Caco-2 (cell line): ENCODE data around the gene ASTN2. TPM values are rescaled to one million over a fixed set of nuclear protein-coding genes. Genes with fewer than 3 reads are reported as not detected.

Experiments used
- BruUV-seq: library from RNA; stranded (reverse); fragments of 400-500 nt; replicated peaks from 2 replicates; lab custom pipeline; 2021; lab: Mats Ljungman, UMichigan
- CTCF ChIA-PET: fragments of 300-600 bp; sonication (Branson Sonifier 250); formaldehyde crosslinking; loops from one replicate; lab custom pipeline; 2022; ENCODE audit warnings: antibody characterized with exemption; lab: Charles Lee
- POLR2A ChIA-PET: fragments of 300-600 bp; sonication (Branson Sonifier 250); formaldehyde crosslinking; loops from one replicate; lab custom pipeline; 2022; ENCODE audit warnings: antibody characterized with exemption; lab: Charles Lee
- DNase-seq, 2 experiments: peaks; one replicate each; pipeline versions ENCODE4 v3.0.0 to v3.0.0-alpha.2; 2020 to 2022
- H3K27me3 ChIP-seq: replicated peaks from 2 replicates; pipeline ENCODE4 v1.6.0; 2011; ENCODE audit warnings: low read length; ENCODE audit not compliant: control insufficient read depth, insufficient read depth
- H3K36me3 ChIP-seq: 2 replicates; pipeline ENCODE4 v1.5.1; 2011; ENCODE audit warnings: low read length; ENCODE audit not compliant: control insufficient read depth, insufficient read depth
- H3K4me1 ChIP-seq: fragments of 250-450 bp; sonication (Bioruptor Pico); 2 replicates; pipeline ENCODE4 v1.5.1; 2020; ENCODE audit warnings: mild to moderate bottlenecking
- H3K4me3 ChIP-seq: 2 replicates; pipeline ENCODE4 v1.5.1; 2011; ENCODE audit warnings: low read depth, mild to moderate bottlenecking, control low read depth, low read length
- H3K9me3 ChIP-seq: fragments of 250-450 bp; sonication (Bioruptor Pico); 2 replicates; pipeline ENCODE4 v1.5.1; 2020; ENCODE audit warnings: mild to moderate bottlenecking, moderate library complexity
- H3K27ac Mint-ChIP-seq: one replicate; pipeline ENCODE4 v1.8.0; 2022; ENCODE audit warnings: mixed read lengths; ENCODE audit not compliant: unreplicated experiment
- H3K27me3 Mint-ChIP-seq: one replicate; pipeline ENCODE4 v1.8.0; 2022; ENCODE audit warnings: mixed read lengths; ENCODE audit not compliant: insufficient read depth, unreplicated experiment
- H3K36me3 Mint-ChIP-seq: one replicate; pipeline ENCODE4 v1.8.0; 2022; ENCODE audit warnings: mild to moderate bottlenecking, mixed read lengths; ENCODE audit not compliant: insufficient read depth, unreplicated experiment
- H3K4me1 Mint-ChIP-seq: one replicate; pipeline ENCODE4 v1.8.0; 2022; ENCODE audit warnings: low read depth, mixed read lengths; ENCODE audit not compliant: unreplicated experiment
- H3K4me3 Mint-ChIP-seq: one replicate; pipeline ENCODE4 v1.8.0; 2022; ENCODE audit warnings: mild to moderate bottlenecking, moderate library complexity, mixed read lengths; ENCODE audit not compliant: unreplicated experiment
- H3K9me3 Mint-ChIP-seq: one replicate; pipeline ENCODE4 v1.8.0; 2022; ENCODE audit warnings: mixed read lengths; ENCODE audit not compliant: unreplicated experiment
- intact Hi-C: fragments of 100-400 bp; cut with micrococcal nuclease; formaldehyde crosslinking; loops from one replicate; pipeline ENCODE4 v1.10.0; 2022; ENCODE audit not compliant: unreplicated experiment
- total RNA-seq: library from RNA; stranded (reverse); gene quantifications from 2 replicates; pipeline ENCODE4 v1.2.3, GENCODE V29; 2022
- TF ChIP-seq, protein P1 (sequence below), 2 experiments: fragments of 200-600 bp in 1 of 2; IDR thresholded peaks; 1 replicate in 1 of 2; 2 replicates in 1 of 2; pipeline versions ENCODE4 v1.5.1 to v1.8.0; 2011 to 2022; ENCODE audit warnings: antibody characterized with exemption in 1 of 2, control low read depth in 1 of 2, inconsistent platforms in 1 of 2, low read depth in 1 of 2, low read length in 1 of 2, mild to moderate bottlenecking in 1 of 2, moderate library complexity in 1 of 2; ENCODE audit not compliant: insufficient read depth in 1 of 2, severe bottlenecking in 1 of 2, unreplicated experiment in 1 of 2

Gene ASTN2
- total RNA-seq, 1 experiment from 2014 or later = 12.7 TPM

DNA sequence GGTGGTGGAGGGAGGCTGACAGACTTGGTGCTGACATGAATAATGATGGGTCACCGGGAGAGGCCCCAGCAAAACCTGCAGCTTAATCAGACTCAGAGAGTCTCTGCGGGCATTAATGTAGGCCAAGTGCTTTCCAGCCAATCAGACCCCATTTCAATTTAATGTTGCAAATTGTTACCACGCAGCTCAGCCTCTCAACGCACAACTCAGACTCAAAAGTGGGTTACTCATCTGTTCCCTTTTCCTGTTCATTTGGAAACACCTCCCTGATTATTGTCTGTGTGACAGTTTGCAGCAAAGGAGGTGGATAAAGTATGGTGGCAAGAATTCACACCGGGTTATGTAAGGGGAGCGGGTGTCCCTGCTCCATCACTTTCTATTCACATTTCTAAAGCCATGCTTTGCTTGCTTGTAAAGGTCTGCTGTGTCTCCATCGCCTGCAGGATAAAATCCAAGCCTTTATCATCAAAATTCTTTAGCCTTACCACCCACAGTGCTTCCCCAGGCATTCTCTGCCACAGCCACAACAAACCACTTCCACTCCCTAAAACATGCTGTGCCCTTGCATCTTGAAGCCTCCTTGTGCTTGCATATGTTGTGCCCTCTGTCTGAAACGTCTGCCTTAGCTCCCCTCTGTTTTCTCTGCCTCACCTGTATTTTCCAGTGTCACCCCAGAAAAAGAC lies 156.5 kb downstream of the ASTN2 start:
- Histone ChIP-seq H3K9me3 (no peaks in the 10 kb centered on the region), H3K4me3 (no peak overlapping the region), H3K4me1 (no peaks in the 10 kb centered on the region), H3K27me3 (no peaks in the 10 kb centered on the region), H3K36me3 (no peaks in the 10 kb centered on the region)
- TF ChIP-seq, protein P1, sequence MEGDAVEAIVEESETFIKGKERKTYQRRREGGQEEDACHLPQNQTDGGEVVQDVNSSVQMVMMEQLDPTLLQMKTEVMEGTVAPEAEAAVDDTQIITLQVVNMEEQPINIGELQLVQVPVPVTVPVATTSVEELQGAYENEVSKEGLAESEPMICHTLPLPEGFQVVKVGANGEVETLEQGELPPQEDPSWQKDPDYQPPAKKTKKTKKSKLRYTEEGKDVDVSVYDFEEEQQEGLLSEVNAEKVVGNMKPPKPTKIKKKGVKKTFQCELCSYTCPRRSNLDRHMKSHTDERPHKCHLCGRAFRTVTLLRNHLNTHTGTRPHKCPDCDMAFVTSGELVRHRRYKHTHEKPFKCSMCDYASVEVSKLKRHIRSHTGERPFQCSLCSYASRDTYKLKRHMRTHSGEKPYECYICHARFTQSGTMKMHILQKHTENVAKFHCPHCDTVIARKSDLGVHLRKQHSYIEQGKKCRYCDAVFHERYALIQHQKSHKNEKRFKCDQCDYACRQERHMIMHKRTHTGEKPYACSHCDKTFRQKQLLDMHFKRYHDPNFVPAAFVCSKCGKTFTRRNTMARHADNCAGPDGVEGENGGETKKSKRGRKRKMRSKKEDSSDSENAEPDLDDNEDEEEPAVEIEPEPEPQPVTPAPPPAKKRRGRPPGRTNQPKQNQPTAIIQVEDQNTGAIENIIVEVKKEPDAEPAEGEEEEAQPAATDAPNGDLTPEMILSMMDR (IDR thresholded peaks at IDR 0.05; ENCODE audit: insufficient read depth in 1 of 2, low read depth in 1 of 2, low read length in 1 of 2, severe bottlenecking in 1 of 2, unreplicated experiment in 1 of 2) = no peak
- DNase-seq = no peak
- Mint-ChIP-seq H3K27ac (no peak overlapping the region), H3K4me1 (no peaks in the 10 kb centered on the region), H3K27me3 (peaks cover 10% of the 10 kb centered on the region), H3K4me3 (no peak overlapping the region), H3K9me3 (no peaks in the 10 kb centered on the region), H3K36me3 (no peaks in the 10 kb centered on the region)
- BruUV-seq = no TSS peak
- POLR2A ChIA-PET = no interaction called here
- intact Hi-C loops = no loop called here
- CTCF ChIA-PET = no interaction called here

DNA sequence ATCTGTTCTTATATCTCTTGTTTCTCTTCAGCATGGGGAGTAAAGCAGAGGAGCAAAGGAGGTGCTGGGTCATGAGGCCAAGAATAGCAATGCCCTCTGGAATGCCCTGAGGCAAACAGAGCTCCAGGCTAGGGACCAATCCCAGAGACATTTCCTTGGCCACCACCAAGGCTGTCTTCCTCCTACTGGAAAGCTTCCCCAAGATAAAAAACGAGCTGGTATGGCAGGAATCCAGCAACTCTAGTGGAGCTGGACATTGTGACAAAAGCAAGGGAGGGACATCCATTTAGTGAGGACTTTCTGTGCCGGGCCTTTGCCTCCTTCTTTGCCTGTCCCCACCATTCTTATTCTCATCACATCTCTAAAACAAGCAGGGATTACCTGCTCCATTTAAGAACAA lies 161.6 kb downstream of the ASTN2 start:
- Histone ChIP-seq H3K27me3 (no peaks in the 10 kb centered on the region), H3K4me1 (no peaks in the 10 kb centered on the region), H3K9me3 (no peaks in the 10 kb centered on the region), H3K4me3 (no peak overlapping the region), H3K36me3 (no peaks in the 10 kb centered on the region)
- TF ChIP-seq, protein P1 (IDR thresholded peaks at IDR 0.05; ENCODE audit: insufficient read depth in 1 of 2, low read depth in 1 of 2, low read length in 1 of 2, severe bottlenecking in 1 of 2, unreplicated experiment in 1 of 2) = no peak
- POLR2A ChIA-PET = no interaction called here
- DNase-seq = no peak
- Mint-ChIP-seq H3K9me3 (no peaks in the 10 kb centered on the region), H3K27ac (no peak overlapping the region), H3K4me1 (no peaks in the 10 kb centered on the region), H3K27me3 (peaks cover 20% of the 10 kb centered on the region), H3K36me3 (no peaks in the 10 kb centered on the region), H3K4me3 (no peak overlapping the region)
- no TSS peak for BruUV-seq
- intact Hi-C loops = no loop called here
- CTCF ChIA-PET = no interaction called here

DNA sequence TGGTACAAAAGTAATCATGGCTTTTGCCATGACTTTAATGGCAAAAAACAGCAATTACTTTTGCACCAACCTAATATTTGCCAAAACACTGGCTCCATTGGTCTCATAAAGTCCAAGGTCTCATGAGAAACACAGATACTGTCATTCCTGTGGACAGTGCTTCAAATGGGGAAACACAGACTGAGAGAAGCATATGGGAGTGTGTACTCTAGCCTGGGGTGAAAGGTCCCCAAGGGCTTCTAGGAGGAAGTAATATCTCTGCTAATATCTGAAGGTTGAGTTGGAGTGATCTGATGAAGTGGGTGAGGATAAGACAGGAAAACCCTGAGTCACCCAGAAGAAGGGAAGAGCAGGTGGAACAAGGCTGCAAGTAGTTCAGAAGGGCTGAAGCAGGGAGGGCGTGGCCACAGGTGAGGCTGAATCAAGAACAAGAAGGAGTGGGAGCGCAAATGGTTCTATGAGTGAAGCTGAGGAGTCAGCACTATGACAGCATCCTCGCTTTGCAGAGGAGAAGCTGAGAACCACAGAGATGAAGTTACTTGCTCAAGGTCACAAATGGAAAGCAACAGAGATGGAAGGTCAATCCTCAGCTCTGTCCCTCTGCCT lies 164.1 kb downstream of the ASTN2 start:
- no peak overlapping the region for H3K4me3 ChIP-seq
- TF ChIP-seq, protein P1 (IDR thresholded peaks at IDR 0.05; ENCODE audit: insufficient read depth in 1 of 2, low read depth in 1 of 2, low read length in 1 of 2, severe bottlenecking in 1 of 2, unreplicated experiment in 1 of 2) = no peak
- CTCF ChIA-PET = no interaction called here
- H3K4me1 Mint-ChIP-seq = no peaks in the 10 kb centered on the region
- H3K4me3 Mint-ChIP-seq = no peak overlapping the region
- POLR2A ChIA-PET = no interaction called here
- no peaks in the 10 kb centered on the region for H3K4me1 ChIP-seq
- no peak for DNase-seq
- H3K27ac Mint-ChIP-seq = no peak overlapping the region
- no peaks in the 10 kb centered on the region for H3K27me3 ChIP-seq
- no peaks in the 10 kb centered on the region for H3K9me3 ChIP-seq
- no TSS peak for BruUV-seq
- H3K9me3 Mint-ChIP-seq = no peaks in the 10 kb centered on the region
- no peaks in the 10 kb centered on the region for H3K36me3 Mint-ChIP-seq
- H3K27me3 Mint-ChIP-seq = peaks cover 17% of the 10 kb centered on the region
- intact Hi-C loops = no loop called here
- H3K36me3 ChIP-seq = no peaks in the 10 kb centered on the region
